Spleen (tissue), 7 donors: ENCODE data around the gene PTPN14.

ENCODE experiments used
- POLR2A ChIP-seq, 3 donors: fragments of 450-650 bp; IDR thresholded peaks; one replicate each; pipeline ENCODE4 v1.5.1; 2017; ENCODE audit warnings: antibody characterized with exemption in 3 of 3, mild to moderate bottlenecking in 1 of 3
- POLR2AphosphoS5 ChIP-seq, 3 donors: sonication (generic); formaldehyde crosslinking; IDR thresholded peaks; one replicate each; pipeline ENCODE4 v1.5.1; 2017; ENCODE audit warnings: antibody characterized with exemption in 3 of 3
- TF ChIP-seq, protein P1 (sequence below), 11 experiments: fragments of 200-600 bp in 7 of 11; fragments of 450-650 bp in 4 of 11; sonication (generic) in 4 of 11; IDR thresholded peaks in 8 of 11; conservative IDR thresholded peaks in 3 of 11; 1 replicate in 7 of 11; 2 replicates in 4 of 11; pipeline versions ENCODE4 v1.4.0 to v1.8.0; 2016 to 2021; ENCODE audit warnings: antibody characterized with exemption in 11 of 11, inconsistent platforms in 4 of 11, mild to moderate bottlenecking in 1 of 11
- donor health status: DM: no; HTN: no; CAD: no; lungs with moderate emphysema.
- donor health status: DM: no; HTN: no; CAD: no.
- donor health status: DM: no; HTN: no; CAD: no.

DNA sequence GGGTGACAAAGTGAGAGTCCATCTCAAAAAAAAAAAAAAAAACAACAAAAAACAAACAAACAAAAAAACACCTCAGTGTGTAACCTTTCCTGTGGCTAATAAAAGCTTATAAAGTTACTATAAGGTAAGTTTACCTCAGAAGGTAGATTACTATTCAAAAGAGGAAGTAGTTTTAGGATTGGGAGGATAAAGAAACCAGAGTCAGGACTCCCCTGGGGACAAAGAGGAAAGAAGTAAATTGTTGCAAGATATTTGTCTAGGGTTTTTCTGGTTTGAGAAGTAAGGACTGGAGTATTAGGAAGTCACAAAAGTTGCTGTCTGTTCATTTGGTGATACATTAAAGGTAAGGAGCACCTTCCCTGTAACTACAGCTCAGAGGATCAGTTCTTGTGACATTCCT, 27.8 kb upstream of the PTPN14 start:
- TF ChIP-seq POLR2A (IDR thresholded peaks at IDR 0.05) (no peak), POLR2AphosphoS5 (IDR thresholded peaks at IDR 0.05) (no peak)
- TF ChIP-seq, protein P1, sequence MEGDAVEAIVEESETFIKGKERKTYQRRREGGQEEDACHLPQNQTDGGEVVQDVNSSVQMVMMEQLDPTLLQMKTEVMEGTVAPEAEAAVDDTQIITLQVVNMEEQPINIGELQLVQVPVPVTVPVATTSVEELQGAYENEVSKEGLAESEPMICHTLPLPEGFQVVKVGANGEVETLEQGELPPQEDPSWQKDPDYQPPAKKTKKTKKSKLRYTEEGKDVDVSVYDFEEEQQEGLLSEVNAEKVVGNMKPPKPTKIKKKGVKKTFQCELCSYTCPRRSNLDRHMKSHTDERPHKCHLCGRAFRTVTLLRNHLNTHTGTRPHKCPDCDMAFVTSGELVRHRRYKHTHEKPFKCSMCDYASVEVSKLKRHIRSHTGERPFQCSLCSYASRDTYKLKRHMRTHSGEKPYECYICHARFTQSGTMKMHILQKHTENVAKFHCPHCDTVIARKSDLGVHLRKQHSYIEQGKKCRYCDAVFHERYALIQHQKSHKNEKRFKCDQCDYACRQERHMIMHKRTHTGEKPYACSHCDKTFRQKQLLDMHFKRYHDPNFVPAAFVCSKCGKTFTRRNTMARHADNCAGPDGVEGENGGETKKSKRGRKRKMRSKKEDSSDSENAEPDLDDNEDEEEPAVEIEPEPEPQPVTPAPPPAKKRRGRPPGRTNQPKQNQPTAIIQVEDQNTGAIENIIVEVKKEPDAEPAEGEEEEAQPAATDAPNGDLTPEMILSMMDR (IDR thresholded peaks at IDR 0.05 in 8 of 11, conservative IDR thresholded peaks at IDR 0.05 in 3 of 11): no peak
